Thoracic aorta (tissue), 2 donors: ENCODE measurements around the gene MARS2. TPM values are rescaled to one million over a fixed set of nuclear protein-coding genes. Genes with fewer than 3 reads are reported as not detected.
"Not testable (repeated sequence)": the region's sequence is repeated elsewhere in the genome, so short reads cannot be mapped to it uniquely, and the experiment has no call there.

Source experiments
- ATAC-seq: fragments of 150-250 bp; one replicate; pipeline ENCODE4 v1.8.0; 2017; ENCODE audit warnings: low read depth; ENCODE audit not compliant: insufficient number of reproducible peaks, low FRiP score
- DNase-seq: peaks from one replicate; pipeline ENCODE4 v3.0.0-alpha.2; 2020; ENCODE audit warnings: low spot score
- H3K27ac ChIP-seq, 2 donors: fragments of 200-600 bp; sonication (generic); 1 replicate in 1 of 2; 2 replicates in 1 of 2; pipeline ENCODE4 v1.5.1; 2016; ENCODE audit warnings: mild to moderate bottlenecking in 2 of 2, moderate library complexity in 2 of 2
- H3K27me3 ChIP-seq: fragments of 200-600 bp; sonication (generic); replicated peaks from 2 replicates; pipeline ENCODE4 v1.6.0; 2016; ENCODE audit warnings: mild to moderate bottlenecking; ENCODE audit not compliant: insufficient read depth
- H3K36me3 ChIP-seq: fragments of 200-600 bp; sonication (generic); one replicate; pipeline ENCODE4 v1.5.1; 2016
- H3K4me1 ChIP-seq, 2 donors: fragments of 200-600 bp; sonication (generic); 1 replicate in 1 of 2; 2 replicates in 1 of 2; pipeline versions ENCODE4 v1.5.1 to v1.6.0; 2016; ENCODE audit warnings: low read depth in 2 of 2, mild to moderate bottlenecking in 1 of 2; ENCODE audit not compliant: control insufficient read depth in 1 of 2
- H3K4me3 ChIP-seq: fragments of 200-600 bp; sonication (generic); 2 replicates; pipeline ENCODE4 v1.5.1; 2016; ENCODE audit warnings: mild to moderate bottlenecking
- H3K9me3 ChIP-seq: fragments of 200-600 bp; sonication (generic); 2 replicates; pipeline ENCODE4 v1.5.1; 2016
- CTCF ChIP-seq: fragments of 200-600 bp; sonication (generic); IDR thresholded peaks from one replicate; pipeline ENCODE4 v1.5.1; 2019; ENCODE audit warnings: antibody characterized with exemption
- total RNA-seq, 2 donors: library from RNA; depleted of rRNA; stranded (reverse); fragments of >200 nt; gene quantifications; one replicate each; pipeline versions ENCODE4 v1.1.0 to v1.2.3, GENCODE V29; 2016

The MARS2 gene
- total RNA-seq, 2 donors from 2014 or later, result 1.5 to 12.3 TPM

DNA sequence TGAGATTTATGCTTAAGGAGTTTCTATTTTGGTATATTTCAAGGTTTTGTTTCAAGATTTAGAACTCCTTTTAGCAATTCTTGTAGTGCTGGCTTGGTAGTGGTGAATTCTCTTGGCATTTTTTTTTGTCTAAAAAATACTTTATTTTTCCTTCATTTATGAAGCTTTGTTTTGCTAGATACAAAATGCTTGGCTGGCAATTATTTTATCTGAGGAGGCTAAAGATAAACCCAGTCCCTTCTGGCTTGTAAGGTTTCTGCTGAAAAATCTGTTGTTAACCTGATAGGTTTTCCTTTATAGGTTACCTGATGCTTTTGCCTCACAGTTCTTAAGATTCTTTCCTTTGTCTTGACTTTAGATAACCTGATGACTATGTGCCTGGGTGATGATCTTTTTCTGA lies 5.4 kb upstream of the MARS2 start:
- not testable (repeated sequence) for H3K9me3 ChIP-seq, H3K4me3 ChIP-seq, H3K27ac ChIP-seq, H3K27me3 ChIP-seq, ATAC-seq, DNase-seq, H3K36me3 ChIP-seq, H3K4me1 ChIP-seq

DNA sequence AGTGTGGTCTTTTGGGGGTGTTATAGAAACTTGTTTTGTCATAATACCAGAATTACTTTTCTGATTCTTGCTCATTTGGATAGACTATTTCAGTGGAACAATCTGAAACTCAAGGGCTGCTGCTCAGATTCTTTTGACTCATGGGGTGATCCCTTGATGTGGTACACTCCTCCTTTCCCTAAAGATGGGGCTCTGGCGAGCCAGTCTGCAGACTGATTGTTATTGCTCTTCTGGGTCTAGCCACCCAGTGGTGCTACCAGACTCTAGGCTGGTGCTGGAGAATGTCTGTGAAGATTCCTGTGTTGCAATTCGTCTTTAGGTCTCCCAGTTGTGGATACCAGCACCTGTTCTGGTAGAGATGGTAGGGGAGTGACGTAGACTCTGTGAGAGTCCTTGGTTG lies 4.2 kb upstream of the MARS2 start:
- ATAC-seq (no peak), DNase-seq (no peak)
- no peaks in the 10 kb centered on the region for H3K36me3 ChIP-seq
- no peak overlapping the region for H3K4me3 ChIP-seq
- H3K27me3 ChIP-seq, result no peaks in the 10 kb centered on the region
- H3K4me1 ChIP-seq, result peaks cover 2 to 3% of the 10 kb centered on the region in 2 donors
- no peak for TF ChIP-seq CTCF
- no peaks in the 10 kb centered on the region for H3K9me3 ChIP-seq
- no peak overlapping the region for H3K27ac ChIP-seq

DNA sequence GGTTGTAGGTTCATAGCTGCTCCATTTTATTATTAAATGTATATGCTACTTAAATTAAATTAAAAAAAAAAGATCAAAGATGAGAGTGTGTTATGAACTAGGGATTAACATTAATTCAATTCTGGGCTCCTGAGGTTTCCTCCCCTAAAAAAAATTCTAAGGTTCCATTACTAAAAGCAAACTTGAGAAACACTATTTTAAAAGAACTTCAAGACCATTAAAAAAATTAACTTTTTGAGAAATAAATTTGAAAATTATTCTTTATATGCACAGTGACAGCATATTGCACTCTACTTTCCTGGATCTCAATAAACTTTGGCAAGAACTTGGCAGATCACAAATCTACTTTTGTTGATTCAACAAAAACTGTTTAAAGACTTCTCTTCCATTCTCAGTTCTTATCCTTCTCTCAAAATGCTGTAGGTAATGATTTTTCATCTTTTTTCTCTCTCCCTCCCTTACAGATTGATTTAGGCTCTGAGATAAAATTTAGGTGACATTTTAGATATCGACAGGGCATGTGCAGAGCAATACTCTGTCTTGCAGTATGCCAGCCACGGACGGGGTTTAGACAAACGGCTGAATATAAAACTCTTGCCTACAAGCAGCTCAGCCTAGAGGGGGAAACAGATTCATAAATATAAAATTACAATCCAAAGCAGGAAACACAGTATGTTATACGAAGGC lies 592 bp upstream of the MARS2 start:
- peak overlapping the region; percentile 79 for H3K4me3 ChIP-seq

DNA sequence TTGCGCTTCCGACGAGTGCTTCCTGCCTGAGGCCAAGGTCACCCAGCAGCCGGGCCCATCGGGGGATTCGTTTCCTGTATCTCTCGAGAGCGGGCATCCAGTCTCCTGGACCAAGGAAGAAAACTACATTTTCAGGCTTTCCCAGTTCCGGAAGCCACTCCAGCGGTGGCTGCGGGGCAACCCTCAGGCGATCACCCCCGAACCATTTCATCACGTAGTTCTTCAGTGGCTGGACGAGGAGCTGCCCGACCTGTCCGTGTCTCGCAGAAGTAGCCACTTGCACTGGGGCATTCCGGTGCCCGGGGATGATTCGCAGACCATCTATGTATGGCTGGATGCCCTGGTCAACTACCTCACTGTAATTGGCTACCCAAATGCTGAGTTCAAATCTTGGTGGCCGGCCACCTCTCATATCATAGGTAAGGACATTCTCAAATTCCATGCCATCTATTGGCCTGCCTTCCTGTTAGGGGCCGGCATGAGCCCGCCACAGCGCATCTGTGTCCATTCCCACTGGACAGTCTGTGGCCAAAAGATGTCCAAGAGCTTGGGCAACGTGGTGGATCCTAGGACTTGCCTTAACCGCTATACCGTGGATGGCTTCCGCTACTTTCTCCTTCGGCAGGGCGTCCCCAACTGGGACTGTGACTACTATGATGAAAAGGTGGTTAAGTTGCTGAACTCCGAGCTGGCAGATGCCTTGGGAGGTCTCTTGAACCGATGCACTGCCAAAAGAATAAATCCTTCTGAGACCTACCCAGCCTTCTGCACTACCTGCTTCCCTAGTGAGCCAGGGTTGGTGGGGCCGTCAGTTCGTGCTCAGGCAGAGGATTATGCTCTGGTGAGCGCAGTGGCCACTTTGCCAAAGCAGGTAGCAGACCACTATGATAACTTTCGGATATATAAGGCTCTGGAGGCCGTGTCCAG lies 1.0 kb downstream of the MARS2 start:
- no peak for TF ChIP-seq CTCF
- Histone ChIP-seq H3K36me3 (no peaks in the 10 kb centered on the region), H3K4me1 (peaks cover 27 to 32% of the 10 kb centered on the region in 2 donors), H3K27me3 (no peaks in the 10 kb centered on the region), H3K27ac (peak overlapping the region; percentile 22 to 60), H3K9me3 (no peaks in the 10 kb centered on the region), H3K4me3 (peak overlapping the region; percentile 79)
- ATAC-seq (peak; percentile 6), DNase-seq (no peak)

More for the DNA sequence above, 592 bp upstream of the MARS2 start:
- ATAC-seq (peak; percentile 45), DNase-seq (no peak)
- H3K36me3 ChIP-seq, result no peaks in the 10 kb centered on the region
- H3K27ac ChIP-seq, result peak overlapping the region; percentile 84
- peaks cover 27 to 32% of the 10 kb centered on the region in 2 donors for H3K4me1 ChIP-seq
- no peak for TF ChIP-seq CTCF
- no peaks in the 10 kb centered on the region for H3K27me3 ChIP-seq
- H3K9me3 ChIP-seq, result no peaks in the 10 kb centered on the region

- H3K4me3 ChIP-seq, result peak overlapping the region; percentile 79
- peaks cover 27 to 32% of the 10 kb centered on the region in 2 donors for H3K4me1 ChIP-seq
- no peaks in the 10 kb centered on the region for H3K27me3 ChIP-seq
- H3K27ac ChIP-seq, result no peak overlapping the region
- no peaks in the 10 kb centered on the region for H3K36me3 ChIP-seq
- ATAC-seq (no peak), DNase-seq (no peak)
- TF ChIP-seq CTCF, result no peak
- no peaks in the 10 kb centered on the region for H3K9me3 ChIP-seq
These were observed 1.7 kb downstream of the MARS2 start for GRCh38 chr2:197706839-197707207.
